CD14-positive monocyte (primary cell): ENCODE results near the gene RRP12. TPM values are rescaled to one million over a fixed set of nuclear protein-coding genes. Genes with fewer than 3 reads are reported as not detected.

ENCODE experiments used
- DNase-seq, 3 donors: peaks; one replicate each; pipeline ENCODE4 v3.0.0-alpha.2; 2011 to 2022
- H2AFZ ChIP-seq: 2 replicates; pipeline ENCODE4 v1.6.0; 2012; ENCODE audit warnings: mild to moderate bottlenecking, low read depth, low read length, inconsistent platforms; ENCODE audit not compliant: insufficient read depth, poor library complexity, severe bottlenecking
- H3K27ac ChIP-seq, 2 donors: 1 replicate in 1 of 2; 2 replicates in 1 of 2; pipeline ENCODE4 v1.5.1; 2012 to 2013; ENCODE audit warnings: low read length in 2 of 2, control low read depth in 1 of 2, inconsistent platforms in 1 of 2, low read depth in 1 of 2, mild to moderate bottlenecking in 1 of 2
- H3K27me3 ChIP-seq, 2 donors: one replicate each; pipeline versions ENCODE4 v1.6.0 to v1.6.1; 2011 to 2013; ENCODE audit warnings: low read length in 2 of 2; ENCODE audit not compliant: control insufficient read depth in 2 of 2, insufficient read depth in 2 of 2
- H3K36me3 ChIP-seq, 2 donors: replicated peaks in 1 of 2; 1 replicate in 1 of 2; 2 replicates in 1 of 2; pipeline versions ENCODE4 v1.5.1 to v1.6.1; 2012 to 2013; ENCODE audit warnings: low read length in 2 of 2, control low read depth in 1 of 2, inconsistent platforms in 1 of 2, mild to moderate bottlenecking in 1 of 2; ENCODE audit not compliant: insufficient read depth in 2 of 2, control insufficient read depth in 1 of 2
- H3K4me1 ChIP-seq, 2 donors: 1 replicate in 1 of 2; 2 replicates in 1 of 2; pipeline versions ENCODE4 v1.5.1 to v1.6.1; 2012 to 2013; ENCODE audit warnings: low read length in 2 of 2, control low read depth in 1 of 2, inconsistent platforms in 1 of 2, mild to moderate bottlenecking in 1 of 2, moderate library complexity in 1 of 2; ENCODE audit not compliant: insufficient read depth in 2 of 2, control insufficient read depth in 1 of 2
- H3K4me2 ChIP-seq: replicated peaks from 2 replicates; pipeline ENCODE3; 2012; ENCODE audit warnings: low read length, moderate library complexity, mild to moderate bottlenecking; ENCODE audit not compliant: poor library complexity, severe bottlenecking; ENCODE audit errors: extremely low read depth
- H3K4me3 ChIP-seq, 3 experiments: fragments of 200-600 bp in 1 of 3; sonication (generic) in 1 of 3; replicated peaks in 1 of 3; 1 replicate in 2 of 3; 2 replicates in 1 of 3; pipeline ENCODE4 v1.5.1; 2011 to 2013; ENCODE audit warnings: low read length in 3 of 3, mild to moderate bottlenecking in 3 of 3, control low read depth in 2 of 3, low read depth in 2 of 3, inconsistent platforms in 1 of 3, moderate library complexity in 1 of 3
- H3K79me2 ChIP-seq: 2 replicates; pipeline ENCODE4 v1.6.0; 2012; ENCODE audit warnings: mild to moderate bottlenecking, control low read depth, inconsistent platforms, low read length, moderate library complexity; ENCODE audit not compliant: insufficient read depth
- H3K9ac ChIP-seq: 2 replicates; pipeline ENCODE4 v1.6.0; 2017; ENCODE audit warnings: low read length, mild to moderate bottlenecking; ENCODE audit not compliant: insufficient read depth, poor library complexity, severe bottlenecking
- H3K9me3 ChIP-seq, 2 donors: replicated peaks in 1 of 2; 1 replicate in 1 of 2; 2 replicates in 1 of 2; pipeline versions ENCODE4 v1.5.1 to v1.6.1; 2012 to 2013; ENCODE audit warnings: low read length in 2 of 2, control low read depth in 1 of 2; ENCODE audit not compliant: control insufficient read depth in 1 of 2, insufficient read depth in 1 of 2
- H4K20me1 ChIP-seq: 2 replicates; pipeline ENCODE4 v1.6.0; 2012; ENCODE audit warnings: mild to moderate bottlenecking, low read length, control low read depth, moderate library complexity; ENCODE audit not compliant: insufficient read depth
- H3K27ac Mint-ChIP-seq, 7 donors: one replicate each; pipeline ENCODE4 v1.8.0; 2020; ENCODE audit warnings: mild to moderate bottlenecking in 7 of 7, mixed read lengths in 7 of 7, moderate library complexity in 6 of 7, inconsistent platforms in 2 of 7
- H3K27me3 Mint-ChIP-seq, 3 donors: one replicate each; pipeline ENCODE4 v1.8.0; 2021 to 2022; ENCODE audit warnings: low read depth in 3 of 3, mild to moderate bottlenecking in 3 of 3, mixed read lengths in 3 of 3, moderate library complexity in 3 of 3, inconsistent platforms in 1 of 3
- H3K36me3 Mint-ChIP-seq, 2 donors: one replicate each; pipeline ENCODE4 v1.8.0; 2020; ENCODE audit warnings: mixed read lengths in 2 of 2, inconsistent platforms in 1 of 2, mild to moderate bottlenecking in 1 of 2
- H3K4me1 Mint-ChIP-seq: one replicate; pipeline ENCODE4 v1.8.0; 2020; ENCODE audit warnings: mild to moderate bottlenecking, mixed read lengths
- H3K4me3 Mint-ChIP-seq, 2 donors: one replicate each; pipeline ENCODE4 v1.8.0; 2020; ENCODE audit warnings: mild to moderate bottlenecking in 2 of 2, mixed read lengths in 2 of 2, moderate library complexity in 1 of 2
- H3K9me3 Mint-ChIP-seq, 7 donors: one replicate each; pipeline ENCODE4 v1.8.0; 2020 to 2022; ENCODE audit warnings: mixed read lengths in 7 of 7, mild to moderate bottlenecking in 6 of 7, moderate library complexity in 6 of 7, inconsistent platforms in 2 of 7
- WGBS: methylation state at CpG from one replicate; pipeline ENCODE4 v1.1.5; 2013; ENCODE audit warnings: missing lambda C conversion rate; ENCODE audit not compliant: insufficient coverage; 5-methylcytosine and 5-hydroxymethylcytosine counted together
- intact Hi-C, 2 donors: fragments of 100-400 bp; cut with micrococcal nuclease; formaldehyde crosslinking; loops; one replicate each; pipeline versions ENCODE4 v1.15.0 to v1.15.1; 2023
- polyA plus RNA-seq, 3 donors: library from polyadenylated mRNA; depleted of rRNA in 1 of 3; unstranded in 2 of 3; stranded (reverse) in 1 of 3; fragments of 300-500 nt in 2 of 3; fragments of >200 nt in 1 of 3; fragmentation: Illumina TruSeq in 2 of 3; gene quantifications; 1 replicate in 2 of 3; 2 replicates in 1 of 3; pipeline ENCODE4 v1.2.3, GENCODE V29; 2012 to 2021
- TF ChIP-seq, protein P1 (sequence below): fragments of 200-600 bp; IDR thresholded peaks from one replicate; pipeline ENCODE4 v1.8.0; 2022; ENCODE audit warnings: antibody characterized with exemption, mild to moderate bottlenecking

RRP12 gene
- polyA plus RNA-seq, 3 donors = 31.0 to 98.7 (median 44.3) TPM

DNA sequence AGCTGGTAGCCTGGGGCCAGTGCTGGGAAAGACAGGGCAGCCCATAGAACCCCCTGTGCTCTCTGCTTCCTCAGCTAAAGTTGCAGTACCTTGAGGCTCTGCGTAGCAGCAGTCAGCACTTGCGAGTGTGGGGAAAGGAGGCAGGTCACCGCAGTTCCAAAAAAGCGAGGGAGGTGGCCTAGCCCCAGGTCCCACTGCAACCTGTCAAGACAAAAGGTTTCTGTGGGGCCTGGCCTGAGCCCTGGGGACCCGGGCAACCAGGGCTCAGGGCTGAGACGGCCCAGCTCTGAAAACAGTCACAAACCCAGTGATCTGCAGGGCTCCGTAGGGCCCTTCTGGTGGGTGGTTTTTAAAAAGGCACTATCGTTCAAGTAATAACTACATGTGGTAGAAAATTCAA lies 19.5 kb downstream of the RRP12 start:
- H3K4me3 Mint-ChIP-seq = no peak overlapping the region
- peaks cover 2% of the 10 kb centered on the region for H3K4me1 Mint-ChIP-seq
- Histone ChIP-seq H3K4me2 (no peak overlapping the region), H3K4me1 (peaks cover 6 to 8% of the 10 kb centered on the region in 2 donors), H3K9ac (no peak overlapping the region), H3K4me3 (no peak overlapping the region), H3K27me3 (no peaks in the 10 kb centered on the region), H3K79me2 (no peaks in the 10 kb centered on the region), H3K27ac (no peak overlapping the region), H3K36me3 (peaks cover 82 to 97% of the 10 kb centered on the region in 2 donors), H3K9me3 (peaks cover 0 to 7% of the 10 kb centered on the region in 2 donors), H2AFZ (no peak overlapping the region), H4K20me1 (peaks cover 10% of the 10 kb centered on the region)
- H3K36me3 Mint-ChIP-seq = peaks cover 81 to 95% of the 10 kb centered on the region in 2 donors
- WGBS = 89% methylated on average over 6 of the region's 8 CpGs
- H3K27ac Mint-ChIP-seq = peak overlapping the region in 1 of 7 donors; percentile 36
- TF ChIP-seq, protein P1, sequence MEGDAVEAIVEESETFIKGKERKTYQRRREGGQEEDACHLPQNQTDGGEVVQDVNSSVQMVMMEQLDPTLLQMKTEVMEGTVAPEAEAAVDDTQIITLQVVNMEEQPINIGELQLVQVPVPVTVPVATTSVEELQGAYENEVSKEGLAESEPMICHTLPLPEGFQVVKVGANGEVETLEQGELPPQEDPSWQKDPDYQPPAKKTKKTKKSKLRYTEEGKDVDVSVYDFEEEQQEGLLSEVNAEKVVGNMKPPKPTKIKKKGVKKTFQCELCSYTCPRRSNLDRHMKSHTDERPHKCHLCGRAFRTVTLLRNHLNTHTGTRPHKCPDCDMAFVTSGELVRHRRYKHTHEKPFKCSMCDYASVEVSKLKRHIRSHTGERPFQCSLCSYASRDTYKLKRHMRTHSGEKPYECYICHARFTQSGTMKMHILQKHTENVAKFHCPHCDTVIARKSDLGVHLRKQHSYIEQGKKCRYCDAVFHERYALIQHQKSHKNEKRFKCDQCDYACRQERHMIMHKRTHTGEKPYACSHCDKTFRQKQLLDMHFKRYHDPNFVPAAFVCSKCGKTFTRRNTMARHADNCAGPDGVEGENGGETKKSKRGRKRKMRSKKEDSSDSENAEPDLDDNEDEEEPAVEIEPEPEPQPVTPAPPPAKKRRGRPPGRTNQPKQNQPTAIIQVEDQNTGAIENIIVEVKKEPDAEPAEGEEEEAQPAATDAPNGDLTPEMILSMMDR = no peak
- intact Hi-C loops = loop anchor here in 1 of 2 donors (2.0 kb wide), 1 partner anchor 13 kb away; no protein-coding TSS in a partner anchor
- H3K27me3 Mint-ChIP-seq = no peaks in the 10 kb centered on the region
- no peak for DNase-seq
- peaks cover 2 to 9% (median 4%) of the 10 kb centered on the region in 7 donors for H3K9me3 Mint-ChIP-seq

DNA sequence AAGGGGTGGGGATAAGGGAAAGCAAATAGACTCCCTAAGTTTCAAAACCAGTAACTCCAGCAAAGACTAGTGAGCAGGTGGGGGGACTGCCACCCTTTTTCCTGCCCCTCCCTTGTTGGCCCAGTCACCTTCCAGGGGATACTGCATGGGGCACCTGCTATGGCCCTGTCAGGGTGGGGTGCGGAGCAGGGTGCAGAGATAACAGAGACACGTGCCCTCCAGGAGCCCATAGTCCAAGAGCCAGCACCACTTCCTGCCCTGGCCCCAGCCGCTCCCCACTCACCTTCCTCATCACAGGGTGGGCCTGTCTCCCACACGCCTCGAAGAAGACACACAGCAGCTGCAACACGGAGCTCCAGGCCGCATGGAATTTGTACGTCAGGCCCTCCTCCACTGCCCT lies 20.6 kb downstream of the RRP12 start:
- H3K9ac ChIP-seq = no peak overlapping the region
- TF ChIP-seq, protein P1 = no peak
- H3K9me3 Mint-ChIP-seq = peaks cover 4 to 14% (median 9%) of the 10 kb centered on the region in 7 donors
- H4K20me1 ChIP-seq = peaks cover 10% of the 10 kb centered on the region
- no peak overlapping the region for H2AFZ ChIP-seq
- H3K4me2 ChIP-seq = no peak overlapping the region
- 95% methylated on average over 6 of the region's 8 CpGs for WGBS
- H3K79me2 ChIP-seq = peaks cover 4% of the 10 kb centered on the region
- peaks cover 71 to 89% of the 10 kb centered on the region in 2 donors for H3K36me3 ChIP-seq
- no peak for DNase-seq
- H3K4me3 Mint-ChIP-seq = no peak overlapping the region
- H3K36me3 Mint-ChIP-seq = peaks cover 79 to 95% of the 10 kb centered on the region in 2 donors
- H3K27me3 Mint-ChIP-seq = peaks cover 0 to 3% (median 0%) of the 10 kb centered on the region in 3 donors
- H3K4me1 ChIP-seq = peaks cover 17 to 19% of the 10 kb centered on the region in 2 donors
- H3K27ac Mint-ChIP-seq = no peak overlapping the region
- intact Hi-C loops = loop anchor here in 1 of 2 donors (2.0 kb wide), 1 partner anchor 14 kb away; no protein-coding TSS in a partner anchor
- no peaks in the 10 kb centered on the region for H3K27me3 ChIP-seq
- H3K27ac ChIP-seq = peak overlapping the region in 1 of 2 donors; percentile 9
- H3K9me3 ChIP-seq = peaks cover 0 to 9% of the 10 kb centered on the region in 2 donors
- H3K4me1 Mint-ChIP-seq = peaks cover 8% of the 10 kb centered on the region
- no peak overlapping the region for H3K4me3 ChIP-seq
